SU-DHL-6 (cell line): ENCODE data around the gene DRD4.
"Not testable (repeated sequence)": the region's sequence is repeated elsewhere in the genome, so short reads cannot be mapped to it uniquely, and the experiment has no call there.

Experiments
- EZH2phosphoT487 ChIP-seq: fragments of 200-600 bp; sonication (generic), shearing (Covaris generic); conservative IDR thresholded peaks from 2 replicates; pipeline ENCODE4 v1.6.1; 2018; ENCODE audit warnings: mild to moderate bottlenecking, antibody characterized with exemption, low read length, moderate library complexity, mixed read lengths
- TF ChIP-seq, protein P1 (sequence below): fragments of 200-600 bp; sonication (generic); IDR thresholded peaks from one replicate; pipeline ENCODE4 v1.5.1; 2017; ENCODE audit warnings: antibody characterized with exemption, mild to moderate bottlenecking, low read length, moderate library complexity; ENCODE audit not compliant: insufficient read depth, poor library complexity, severe bottlenecking

DNA sequence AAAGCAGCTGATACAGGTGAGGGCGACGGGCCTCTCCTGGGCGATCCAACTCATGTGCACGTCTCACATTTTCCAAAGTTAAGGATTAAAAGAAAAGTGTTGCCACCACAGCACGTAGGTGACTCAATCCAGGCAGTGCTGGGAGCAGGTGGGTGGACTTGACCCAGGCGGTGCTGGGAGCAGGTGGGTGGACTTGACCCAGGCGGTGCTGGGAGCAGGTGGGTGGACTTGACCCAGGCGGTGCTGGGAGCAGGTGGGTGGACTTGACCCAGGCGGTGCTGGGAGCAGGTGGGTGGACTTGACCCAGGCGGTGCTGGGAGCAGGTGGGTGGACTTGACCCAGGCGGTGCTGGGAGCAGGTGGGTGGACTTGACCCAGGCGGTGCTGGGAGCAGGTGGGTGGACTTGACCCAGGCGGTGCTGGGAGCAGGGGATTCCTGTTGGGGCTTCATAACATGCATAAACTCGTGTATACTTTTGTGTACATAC is 10.6 kb downstream of the DRD4 start:
- TF ChIP-seq, protein P1, sequence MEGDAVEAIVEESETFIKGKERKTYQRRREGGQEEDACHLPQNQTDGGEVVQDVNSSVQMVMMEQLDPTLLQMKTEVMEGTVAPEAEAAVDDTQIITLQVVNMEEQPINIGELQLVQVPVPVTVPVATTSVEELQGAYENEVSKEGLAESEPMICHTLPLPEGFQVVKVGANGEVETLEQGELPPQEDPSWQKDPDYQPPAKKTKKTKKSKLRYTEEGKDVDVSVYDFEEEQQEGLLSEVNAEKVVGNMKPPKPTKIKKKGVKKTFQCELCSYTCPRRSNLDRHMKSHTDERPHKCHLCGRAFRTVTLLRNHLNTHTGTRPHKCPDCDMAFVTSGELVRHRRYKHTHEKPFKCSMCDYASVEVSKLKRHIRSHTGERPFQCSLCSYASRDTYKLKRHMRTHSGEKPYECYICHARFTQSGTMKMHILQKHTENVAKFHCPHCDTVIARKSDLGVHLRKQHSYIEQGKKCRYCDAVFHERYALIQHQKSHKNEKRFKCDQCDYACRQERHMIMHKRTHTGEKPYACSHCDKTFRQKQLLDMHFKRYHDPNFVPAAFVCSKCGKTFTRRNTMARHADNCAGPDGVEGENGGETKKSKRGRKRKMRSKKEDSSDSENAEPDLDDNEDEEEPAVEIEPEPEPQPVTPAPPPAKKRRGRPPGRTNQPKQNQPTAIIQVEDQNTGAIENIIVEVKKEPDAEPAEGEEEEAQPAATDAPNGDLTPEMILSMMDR, result not testable (repeated sequence)
- TF ChIP-seq EZH2phosphoT487, result not testable (repeated sequence)
